Ishikawa (cell line): ENCODE results near the gene SPATA6L.

ENCODE experiments used
- CEBPB ChIP-seq: IDR thresholded peaks from 2 replicates; pipeline ENCODE4 v1.6.1; 2012
- CREB1 ChIP-seq: IDR thresholded peaks from 2 replicates; pipeline ENCODE4 v1.6.1; 2012; ENCODE audit warnings: low read depth
- EGR1 ChIP-seq: IDR thresholded peaks from 2 replicates; pipeline ENCODE4 v1.6.1; 2012
- EP300 ChIP-seq: IDR thresholded peaks from 2 replicates; pipeline ENCODE4 v1.6.1; 2012; ENCODE audit warnings: borderline replicate concordance
- FOXM1 ChIP-seq: IDR thresholded peaks from 2 replicates; pipeline ENCODE4 v1.6.1; 2012; ENCODE audit warnings: low read depth, borderline replicate concordance
- MAX ChIP-seq: IDR thresholded peaks from 2 replicates; pipeline ENCODE4 v1.6.1; 2012
- NFIC ChIP-seq: IDR thresholded peaks from 2 replicates; pipeline ENCODE4 v1.6.1; 2012
- RAD21 ChIP-seq: IDR thresholded peaks from 2 replicates; pipeline ENCODE4 v1.6.1; 2012; ENCODE audit warnings: low read depth
- TAF1 ChIP-seq: IDR thresholded peaks from 2 replicates; pipeline ENCODE4 v1.6.1; 2012; ENCODE audit warnings: low read depth, mild to moderate bottlenecking
- TCF12 ChIP-seq: IDR thresholded peaks from 2 replicates; pipeline ENCODE4 v1.6.1; 2012; ENCODE audit warnings: low read depth
- TEAD4 ChIP-seq: IDR thresholded peaks from 2 replicates; pipeline ENCODE4 v1.6.1; 2012
- USF1 ChIP-seq: IDR thresholded peaks from 2 replicates; pipeline ENCODE4 v1.6.1; 2012
- TF ChIP-seq, protein P1 (sequence below): IDR thresholded peaks from 2 replicates; pipeline ENCODE4 v1.6.1; 2012; ENCODE audit warnings: low read depth, mild to moderate bottlenecking

- TF ChIP-seq CREB1 (no peak), EP300 (no peak), MAX (no peak), TEAD4 (no peak), TAF1 (no peak), NFIC (no peak), RAD21 (no peak), TCF12 (no peak), USF1 (no peak), CEBPB (no peak), EGR1 (no peak), FOXM1 (no peak)
- TF ChIP-seq, protein P1, sequence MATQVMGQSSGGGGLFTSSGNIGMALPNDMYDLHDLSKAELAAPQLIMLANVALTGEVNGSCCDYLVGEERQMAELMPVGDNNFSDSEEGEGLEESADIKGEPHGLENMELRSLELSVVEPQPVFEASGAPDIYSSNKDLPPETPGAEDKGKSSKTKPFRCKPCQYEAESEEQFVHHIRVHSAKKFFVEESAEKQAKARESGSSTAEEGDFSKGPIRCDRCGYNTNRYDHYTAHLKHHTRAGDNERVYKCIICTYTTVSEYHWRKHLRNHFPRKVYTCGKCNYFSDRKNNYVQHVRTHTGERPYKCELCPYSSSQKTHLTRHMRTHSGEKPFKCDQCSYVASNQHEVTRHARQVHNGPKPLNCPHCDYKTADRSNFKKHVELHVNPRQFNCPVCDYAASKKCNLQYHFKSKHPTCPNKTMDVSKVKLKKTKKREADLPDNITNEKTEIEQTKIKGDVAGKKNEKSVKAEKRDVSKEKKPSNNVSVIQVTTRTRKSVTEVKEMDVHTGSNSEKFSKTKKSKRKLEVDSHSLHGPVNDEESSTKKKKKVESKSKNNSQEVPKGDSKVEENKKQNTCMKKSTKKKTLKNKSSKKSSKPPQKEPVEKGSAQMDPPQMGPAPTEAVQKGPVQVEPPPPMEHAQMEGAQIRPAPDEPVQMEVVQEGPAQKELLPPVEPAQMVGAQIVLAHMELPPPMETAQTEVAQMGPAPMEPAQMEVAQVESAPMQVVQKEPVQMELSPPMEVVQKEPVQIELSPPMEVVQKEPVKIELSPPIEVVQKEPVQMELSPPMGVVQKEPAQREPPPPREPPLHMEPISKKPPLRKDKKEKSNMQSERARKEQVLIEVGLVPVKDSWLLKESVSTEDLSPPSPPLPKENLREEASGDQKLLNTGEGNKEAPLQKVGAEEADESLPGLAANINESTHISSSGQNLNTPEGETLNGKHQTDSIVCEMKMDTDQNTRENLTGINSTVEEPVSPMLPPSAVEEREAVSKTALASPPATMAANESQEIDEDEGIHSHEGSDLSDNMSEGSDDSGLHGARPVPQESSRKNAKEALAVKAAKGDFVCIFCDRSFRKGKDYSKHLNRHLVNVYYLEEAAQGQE, result no peak
These were observed 11.1 kb upstream of the SPATA6L start for GRCh38 chr9:4677392-4677791.
